PC-3 (cell line): ENCODE data around the gene RALGPS1.

Experiments
- EZH2phosphoT487 ChIP-seq: fragments of 300-600 bp; sonication (generic); IDR thresholded peaks from 2 replicates; pipeline ENCODE4 v1.6.1; 2018; ENCODE audit warnings: mild to moderate bottlenecking, antibody characterized with exemption, low read length, borderline replicate concordance
- TF ChIP-seq, protein P1 (sequence below): fragments of 300-600 bp; sonication (generic); conservative IDR thresholded peaks from 2 replicates; pipeline ENCODE4 v1.5.1; 2017; ENCODE audit warnings: antibody characterized with exemption, low read depth, mild to moderate bottlenecking, low read length

DNA sequence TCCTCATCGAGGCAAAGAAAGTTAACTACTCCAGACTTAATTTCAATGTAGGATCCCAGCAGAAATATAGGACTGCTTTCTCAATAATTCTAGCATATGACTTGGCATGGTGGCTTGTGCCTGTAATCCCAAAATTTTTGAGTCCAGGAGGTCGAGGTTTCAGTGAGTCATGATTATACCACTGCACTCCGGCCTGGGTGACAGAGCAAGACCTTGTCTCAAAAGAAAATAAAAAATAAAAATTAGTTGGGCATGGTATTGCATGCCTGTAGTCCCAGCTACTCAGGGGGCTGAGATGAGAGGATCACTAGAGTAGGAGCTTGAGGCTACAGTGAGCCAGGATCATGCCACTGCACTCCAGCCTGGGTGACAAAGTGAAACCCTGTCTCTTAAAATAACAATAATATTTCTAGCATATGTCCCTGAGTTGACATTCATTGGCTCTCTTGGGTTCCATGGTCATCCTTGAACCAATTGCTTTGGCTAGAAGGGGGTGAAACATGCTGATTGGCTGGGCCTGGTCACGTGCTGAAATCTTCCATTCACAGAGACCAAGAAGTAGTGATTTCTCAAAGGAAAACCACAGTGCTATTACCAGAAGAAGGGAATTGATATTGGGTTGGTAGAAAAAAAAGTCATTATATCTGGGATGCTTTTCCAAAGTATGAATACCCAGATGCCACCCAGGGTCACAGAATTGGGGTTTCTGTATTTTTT lies 318.4 kb downstream of the RALGPS1 start:
- no peak for TF ChIP-seq EZH2phosphoT487
- TF ChIP-seq, protein P1, sequence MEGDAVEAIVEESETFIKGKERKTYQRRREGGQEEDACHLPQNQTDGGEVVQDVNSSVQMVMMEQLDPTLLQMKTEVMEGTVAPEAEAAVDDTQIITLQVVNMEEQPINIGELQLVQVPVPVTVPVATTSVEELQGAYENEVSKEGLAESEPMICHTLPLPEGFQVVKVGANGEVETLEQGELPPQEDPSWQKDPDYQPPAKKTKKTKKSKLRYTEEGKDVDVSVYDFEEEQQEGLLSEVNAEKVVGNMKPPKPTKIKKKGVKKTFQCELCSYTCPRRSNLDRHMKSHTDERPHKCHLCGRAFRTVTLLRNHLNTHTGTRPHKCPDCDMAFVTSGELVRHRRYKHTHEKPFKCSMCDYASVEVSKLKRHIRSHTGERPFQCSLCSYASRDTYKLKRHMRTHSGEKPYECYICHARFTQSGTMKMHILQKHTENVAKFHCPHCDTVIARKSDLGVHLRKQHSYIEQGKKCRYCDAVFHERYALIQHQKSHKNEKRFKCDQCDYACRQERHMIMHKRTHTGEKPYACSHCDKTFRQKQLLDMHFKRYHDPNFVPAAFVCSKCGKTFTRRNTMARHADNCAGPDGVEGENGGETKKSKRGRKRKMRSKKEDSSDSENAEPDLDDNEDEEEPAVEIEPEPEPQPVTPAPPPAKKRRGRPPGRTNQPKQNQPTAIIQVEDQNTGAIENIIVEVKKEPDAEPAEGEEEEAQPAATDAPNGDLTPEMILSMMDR: no peak
